Measurements from ENCODE around the gene CHEK1. TPM values are rescaled to one million over a fixed set of nuclear protein-coding genes. Genes with fewer than 3 reads are reported as not detected.

The CHEK1 gene
- total RNA-seq, 6 experiments from 2014 or later: 0.59 to 6.9 (median 1.7) TPM

DNA sequence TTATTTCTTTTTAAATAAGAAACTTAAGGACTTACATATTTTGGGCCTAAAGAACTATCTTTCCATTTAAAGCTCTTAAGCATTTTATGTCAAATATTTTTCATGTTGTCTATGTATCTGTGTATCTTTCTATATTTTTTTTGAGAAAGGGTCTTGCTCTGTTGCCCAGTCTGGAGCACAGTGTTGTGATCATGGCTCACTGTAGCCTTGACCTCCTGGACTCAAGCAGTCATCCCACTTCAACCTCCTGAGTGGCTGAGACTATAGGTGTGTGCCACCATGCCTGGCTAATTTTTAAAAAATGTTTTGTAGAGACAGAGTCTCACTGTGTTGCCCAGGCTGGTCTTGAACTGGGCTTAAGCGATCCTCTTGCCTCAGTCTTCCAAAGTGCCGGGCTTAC lies 24.3 kb upstream of the CHEK1 start:
- Histone ChIP-seq H3K27me3 (no peaks in the 10 kb centered on the region), H3K4me1 (no peaks in the 10 kb centered on the region), H3K36me3 (peaks cover 0 to 89% (median 36%) of the 10 kb centered on the region in 4 donors), H3K27ac (no peak overlapping the region), H3K9me3 (no peaks in the 10 kb centered on the region), H3K4me3 (no peak overlapping the region)
- WGBS (ENCODE audit: insufficient coverage, low coverage, low lambda C conversion rate, missing lambda C conversion rate): 94% methylated on average over 2 of the region's 2 CpGs
- DNase-seq: no peak
- no peak for TF ChIP-seq POLR2A (IDR thresholded peaks at IDR 0.05)
- TF ChIP-seq, protein P1, sequence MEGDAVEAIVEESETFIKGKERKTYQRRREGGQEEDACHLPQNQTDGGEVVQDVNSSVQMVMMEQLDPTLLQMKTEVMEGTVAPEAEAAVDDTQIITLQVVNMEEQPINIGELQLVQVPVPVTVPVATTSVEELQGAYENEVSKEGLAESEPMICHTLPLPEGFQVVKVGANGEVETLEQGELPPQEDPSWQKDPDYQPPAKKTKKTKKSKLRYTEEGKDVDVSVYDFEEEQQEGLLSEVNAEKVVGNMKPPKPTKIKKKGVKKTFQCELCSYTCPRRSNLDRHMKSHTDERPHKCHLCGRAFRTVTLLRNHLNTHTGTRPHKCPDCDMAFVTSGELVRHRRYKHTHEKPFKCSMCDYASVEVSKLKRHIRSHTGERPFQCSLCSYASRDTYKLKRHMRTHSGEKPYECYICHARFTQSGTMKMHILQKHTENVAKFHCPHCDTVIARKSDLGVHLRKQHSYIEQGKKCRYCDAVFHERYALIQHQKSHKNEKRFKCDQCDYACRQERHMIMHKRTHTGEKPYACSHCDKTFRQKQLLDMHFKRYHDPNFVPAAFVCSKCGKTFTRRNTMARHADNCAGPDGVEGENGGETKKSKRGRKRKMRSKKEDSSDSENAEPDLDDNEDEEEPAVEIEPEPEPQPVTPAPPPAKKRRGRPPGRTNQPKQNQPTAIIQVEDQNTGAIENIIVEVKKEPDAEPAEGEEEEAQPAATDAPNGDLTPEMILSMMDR (IDR thresholded peaks at IDR 0.05): no peak
- no peak for ATAC-seq
- intact Hi-C loops (cut with DNase I): no loop called here

DNA sequence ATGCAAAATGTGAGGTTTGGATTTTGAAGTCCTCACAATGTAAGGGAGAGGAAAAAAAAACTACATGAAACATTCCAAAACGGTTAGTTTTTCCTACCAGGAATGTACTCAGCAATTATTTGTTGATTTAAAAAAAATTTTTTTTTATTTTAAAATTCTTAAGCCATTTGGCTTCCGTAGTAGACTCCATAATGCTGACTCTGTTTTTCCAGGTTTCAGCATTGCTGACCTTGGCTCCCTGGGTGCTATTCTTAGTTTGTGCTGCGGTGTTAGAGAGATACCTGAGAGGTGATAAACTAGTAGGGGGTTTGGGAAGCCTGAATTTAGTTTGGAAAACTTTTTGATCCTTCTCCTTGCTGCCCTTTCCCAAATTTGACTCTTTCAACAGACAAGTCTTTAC lies 21.8 kb upstream of the CHEK1 start:
- H3K4me3 ChIP-seq: no peak overlapping the region
- no peak for ATAC-seq
- no peaks in the 10 kb centered on the region for H3K9me3 ChIP-seq
- no peak overlapping the region for H3K27ac ChIP-seq
- peaks cover 0 to 98% (median 51%) of the 10 kb centered on the region in 4 donors for H3K36me3 ChIP-seq
- 78% methylated on average over 3 of the region's 3 CpGs for WGBS (ENCODE audit: insufficient coverage, low coverage, low lambda C conversion rate, missing lambda C conversion rate)
- no peaks in the 10 kb centered on the region for H3K4me1 ChIP-seq
- no peak for DNase-seq
- TF ChIP-seq, protein P1 (IDR thresholded peaks at IDR 0.05): no peak
- no peak for TF ChIP-seq POLR2A (IDR thresholded peaks at IDR 0.05)
- H3K27me3 ChIP-seq: no peaks in the 10 kb centered on the region
- intact Hi-C loops (cut with DNase I): no loop called here

DNA sequence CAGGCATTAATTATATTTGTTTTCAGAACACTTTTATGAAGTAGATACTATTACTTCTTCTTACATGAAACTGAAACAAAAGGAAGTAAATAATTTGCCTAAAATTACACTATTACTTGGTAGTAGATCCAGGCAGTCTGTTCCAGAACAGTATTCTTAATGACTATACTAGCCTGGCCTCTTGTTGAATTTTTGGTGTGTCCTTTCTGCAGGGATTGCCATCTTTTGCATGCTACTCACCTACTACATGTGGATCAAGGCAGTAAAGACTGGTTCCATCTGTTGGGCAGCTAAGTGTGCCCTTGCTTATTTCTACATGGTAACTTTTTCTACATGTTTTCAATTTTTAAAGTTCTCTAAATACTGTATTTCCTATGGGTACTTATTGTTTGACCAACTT lies 19.5 kb upstream of the CHEK1 start:
- no peaks in the 10 kb centered on the region for H3K4me1 ChIP-seq
- ATAC-seq: no peak
- H3K27ac ChIP-seq: no peak overlapping the region
- H3K9me3 ChIP-seq: no peaks in the 10 kb centered on the region
- peaks cover 0 to 98% (median 52%) of the 10 kb centered on the region in 4 donors for H3K36me3 ChIP-seq
- H3K27me3 ChIP-seq: no peaks in the 10 kb centered on the region
- DNase-seq: no peak
- intact Hi-C loops (cut with DNase I): no loop called here
- H3K4me3 ChIP-seq: no peak overlapping the region
- no peak for TF ChIP-seq POLR2A (IDR thresholded peaks at IDR 0.05)
- TF ChIP-seq, protein P1 (IDR thresholded peaks at IDR 0.05): no peak

DNA sequence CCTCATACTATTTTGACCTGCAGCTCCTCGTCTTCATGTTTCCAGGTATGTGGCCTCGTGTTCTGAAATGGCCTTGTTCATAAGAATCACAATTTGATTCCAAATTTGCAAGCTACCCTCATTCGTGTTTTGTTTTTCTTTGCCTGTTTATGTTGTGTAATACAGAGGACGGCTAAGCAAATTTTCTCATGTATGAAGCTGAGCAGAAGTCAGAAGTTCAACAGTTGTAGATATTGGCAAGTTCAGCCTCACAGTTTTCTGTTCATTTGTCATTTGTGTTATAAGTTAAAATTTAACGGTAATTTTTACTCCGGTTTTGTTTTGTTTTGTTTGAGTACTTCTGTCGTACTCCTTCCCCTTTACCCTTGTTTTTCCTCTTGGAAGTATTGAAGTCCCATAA lies 15.4 kb upstream of the CHEK1 start:
- intact Hi-C loops (cut with DNase I): no loop called here
- Histone ChIP-seq H3K27ac (no peak overlapping the region), H3K9me3 (no peaks in the 10 kb centered on the region), H3K27me3 (no peaks in the 10 kb centered on the region), H3K4me3 (no peak overlapping the region), H3K4me1 (no peaks in the 10 kb centered on the region), H3K36me3 (peaks cover 6 to 99% (median 54%) of the 10 kb centered on the region in 4 donors)
- 15% methylated on average over 6 of the region's 7 CpGs for WGBS (ENCODE audit: insufficient coverage, low coverage, low lambda C conversion rate, missing lambda C conversion rate)
- ATAC-seq: peak in 3 of 4 donors; percentile 23 to 54 (median 33)
- DNase-seq: no peak
- TF ChIP-seq, protein P1 (IDR thresholded peaks at IDR 0.05): no peak
- TF ChIP-seq POLR2A (IDR thresholded peaks at IDR 0.05): no peak

DNA sequence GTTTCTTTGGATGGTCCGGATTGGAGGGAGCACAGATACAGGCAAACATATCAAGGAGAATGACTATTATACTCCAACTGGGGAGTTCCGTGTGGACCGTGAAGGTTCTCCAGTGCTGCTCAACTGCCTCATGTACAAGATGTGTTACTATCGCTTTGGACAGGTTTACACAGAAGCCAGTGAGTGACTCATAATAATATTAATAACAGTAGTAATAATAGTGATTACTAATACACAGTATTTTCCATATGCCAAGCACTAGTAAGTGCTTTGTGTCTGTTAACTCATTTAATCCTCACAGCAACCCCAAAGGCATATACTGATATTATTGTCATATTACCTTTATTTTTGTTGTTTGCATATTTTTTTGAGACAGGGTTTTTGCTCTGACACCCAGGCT lies 6.6 kb upstream of the CHEK1 start:
- H3K4me3 ChIP-seq: no peak overlapping the region
- ATAC-seq (no peak), DNase-seq (no peak)
- no peak overlapping the region for H3K27ac ChIP-seq
- WGBS (ENCODE audit: insufficient coverage, low coverage, low lambda C conversion rate, missing lambda C conversion rate): 89% methylated on average over 4 of the region's 4 CpGs
- H3K27me3 ChIP-seq: no peaks in the 10 kb centered on the region
- no peak for TF ChIP-seq POLR2A (IDR thresholded peaks at IDR 0.05)
- TF ChIP-seq, protein P1 (IDR thresholded peaks at IDR 0.05): no peak
- intact Hi-C loops (cut with DNase I): no loop called here
- peaks cover 8 to 81% (median 46%) of the 10 kb centered on the region in 4 donors for H3K36me3 ChIP-seq
- H3K4me1 ChIP-seq: no peaks in the 10 kb centered on the region
- no peaks in the 10 kb centered on the region for H3K9me3 ChIP-seq

Data from right lobe of liver (tissue), 6 donors.